ENCODE measurements around the gene AP3B1. TPM values are rescaled to one million over a fixed set of nuclear protein-coding genes. Genes with fewer than 3 reads are reported as not detected.

Gene AP3B1
- total and polyA plus RNA-seq, 2 donors (not counting 1 experiment from before 2014, with no cell fraction given): 26.8 to 58.9 TPM

DNA sequence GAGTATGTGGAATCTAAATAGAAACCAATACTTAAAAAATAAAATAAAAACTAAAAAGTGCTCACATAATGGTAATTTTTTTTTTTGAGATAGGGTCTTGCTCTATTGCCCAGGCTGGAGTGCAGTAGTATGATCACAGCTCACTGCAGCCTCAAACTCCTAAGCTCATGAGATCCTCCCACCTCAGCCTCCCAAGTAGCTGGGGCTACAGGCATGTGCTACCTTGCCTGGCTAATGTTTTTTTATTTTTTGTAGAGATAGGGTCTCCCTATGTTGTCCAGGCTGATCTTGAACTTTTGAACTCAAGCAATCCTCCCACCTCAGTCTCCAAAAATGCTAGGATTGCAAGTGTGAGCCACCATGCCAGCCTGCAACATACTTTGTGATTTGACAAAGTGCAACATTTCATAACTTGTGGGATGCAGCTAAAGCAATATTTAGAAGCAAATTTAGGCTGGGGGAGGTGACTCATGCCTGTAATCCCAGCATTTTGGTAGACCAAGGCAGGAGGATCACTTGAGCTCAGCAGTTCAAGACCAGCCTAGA lies 18.4 kb downstream of the AP3B1 start:
- intact Hi-C loops (cut with micrococcal nuclease): no loop called here
- Mint-ChIP-seq H3K9me3 (ENCODE audit: insufficient read depth) (no peaks in the 10 kb centered on the region), H3K27ac (no peak overlapping the region), H3K4me1 (peaks cover 5% of the 10 kb centered on the region), H3K4me3 (no peak overlapping the region), H3K27me3 (no peaks in the 10 kb centered on the region)
- no peak for ATAC-seq (ENCODE audit: low read depth)
- peaks cover 46% of the 10 kb centered on the region for H4K20me1 ChIP-seq (ENCODE audit: control insufficient read depth, insufficient read depth, low read length, poor library complexity, severe bottlenecking)
- ChIA-PET POLR2A (no interaction called here), CTCF (interaction anchor here (1.0 to 1.9 kb wide), 2 partner anchors 8 to 407 kb away, joined by 3 to 8 read pairs; no protein-coding TSS in a partner anchor)
- no peak overlapping the region for H3K27ac ChIP-seq (ENCODE audit: low read length in 2 of 2)
- peaks cover 70% of the 10 kb centered on the region for H3K79me2 ChIP-seq (ENCODE audit: control insufficient read depth, insufficient read depth, low read length)
- H3K9ac ChIP-seq (ENCODE audit: low read length): no peak overlapping the region
- DNase-seq: no peak
- H3K4me3 ChIP-seq (ENCODE audit: control extremely low read depth in 1 of 5, extremely low read depth in 1 of 5, insufficient read depth in 1 of 5, low read depth in 2 of 5, low read length in 4 of 5): no peak overlapping the region
- TF ChIP-seq EZH2 (IDR thresholded peaks at IDR 0.05; ENCODE audit: borderline replicate concordance, insufficient read depth, low read depth, low read length, poor library complexity, severe bottlenecking): no peak
- TF ChIP-seq, protein P1, sequence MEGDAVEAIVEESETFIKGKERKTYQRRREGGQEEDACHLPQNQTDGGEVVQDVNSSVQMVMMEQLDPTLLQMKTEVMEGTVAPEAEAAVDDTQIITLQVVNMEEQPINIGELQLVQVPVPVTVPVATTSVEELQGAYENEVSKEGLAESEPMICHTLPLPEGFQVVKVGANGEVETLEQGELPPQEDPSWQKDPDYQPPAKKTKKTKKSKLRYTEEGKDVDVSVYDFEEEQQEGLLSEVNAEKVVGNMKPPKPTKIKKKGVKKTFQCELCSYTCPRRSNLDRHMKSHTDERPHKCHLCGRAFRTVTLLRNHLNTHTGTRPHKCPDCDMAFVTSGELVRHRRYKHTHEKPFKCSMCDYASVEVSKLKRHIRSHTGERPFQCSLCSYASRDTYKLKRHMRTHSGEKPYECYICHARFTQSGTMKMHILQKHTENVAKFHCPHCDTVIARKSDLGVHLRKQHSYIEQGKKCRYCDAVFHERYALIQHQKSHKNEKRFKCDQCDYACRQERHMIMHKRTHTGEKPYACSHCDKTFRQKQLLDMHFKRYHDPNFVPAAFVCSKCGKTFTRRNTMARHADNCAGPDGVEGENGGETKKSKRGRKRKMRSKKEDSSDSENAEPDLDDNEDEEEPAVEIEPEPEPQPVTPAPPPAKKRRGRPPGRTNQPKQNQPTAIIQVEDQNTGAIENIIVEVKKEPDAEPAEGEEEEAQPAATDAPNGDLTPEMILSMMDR (IDR thresholded peaks at IDR 0.05): no peak
- H3K4me1 ChIP-seq (ENCODE audit: control insufficient read depth in 2 of 2, insufficient read depth in 2 of 2, low read length in 2 of 2): no peaks in the 10 kb centered on the region
- H3K27me3 ChIP-seq (replicated peaks in 1 of 4; ENCODE audit: control extremely low read depth in 1 of 4, control insufficient read depth in 3 of 4, insufficient read depth in 4 of 4, low read length in 3 of 4): no peaks in the 10 kb centered on the region
- H3K4me2 ChIP-seq (replicated peaks; ENCODE audit: low read depth, low read length, poor library complexity, severe bottlenecking): no peak overlapping the region
- H3K9me3 ChIP-seq (ENCODE audit: control extremely low read depth in 1 of 3, control insufficient read depth in 2 of 3, insufficient read depth in 1 of 3, low read length in 2 of 3): no peaks in the 10 kb centered on the region
- peaks cover 0 to 4% of the 10 kb centered on the region in 2 experiments for H3K36me3 ChIP-seq (replicated peaks in 1 of 2; ENCODE audit: control extremely low read depth in 1 of 2, control insufficient read depth in 1 of 2, extremely low read depth in 1 of 2, insufficient read depth in 2 of 2, low read length in 1 of 2)
- no peak overlapping the region for H2AFZ ChIP-seq (ENCODE audit: insufficient read depth, low read depth, low read length, poor library complexity, severe bottlenecking)

DNA sequence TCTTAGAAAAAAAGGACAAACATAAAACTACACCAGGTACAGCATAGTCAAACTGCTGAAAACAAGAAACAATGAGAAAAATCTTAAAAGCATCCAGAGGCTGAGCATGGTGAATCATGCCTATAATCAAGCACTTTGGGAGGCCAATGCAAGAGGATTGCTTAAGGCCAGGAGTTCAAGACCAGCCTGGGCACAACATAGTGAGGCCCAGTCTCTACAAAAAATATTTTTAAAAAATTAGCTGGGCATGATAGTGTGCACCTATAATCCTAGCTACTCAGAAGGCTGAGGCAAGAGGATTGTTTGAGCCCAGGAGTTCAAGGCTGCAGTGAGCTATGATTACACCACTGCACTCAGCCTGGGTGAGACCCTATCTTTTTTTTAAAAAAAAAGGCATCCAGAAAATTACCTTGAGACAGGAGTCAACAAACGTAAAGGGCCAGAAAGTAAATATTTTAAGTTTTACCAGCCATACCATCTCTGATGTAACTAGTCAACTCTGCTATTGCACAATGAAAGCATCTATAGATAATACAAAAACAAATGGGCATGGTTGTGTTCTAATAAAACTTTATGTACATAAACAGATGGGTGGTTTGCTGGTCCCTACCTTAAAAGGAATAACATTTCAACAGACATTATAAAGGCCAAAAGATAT lies 19.8 kb downstream of the AP3B1 start:
- intact Hi-C loops (cut with micrococcal nuclease): loop anchor here (5.0 kb wide), 1 partner anchor 1407 kb away; no protein-coding TSS in a partner anchor
- H3K36me3 ChIP-seq (replicated peaks in 1 of 2; ENCODE audit: control extremely low read depth in 1 of 2, control insufficient read depth in 1 of 2, extremely low read depth in 1 of 2, insufficient read depth in 2 of 2, low read length in 1 of 2): peaks cover 0 to 4% of the 10 kb centered on the region in 2 experiments
- TF ChIP-seq, protein P1 (IDR thresholded peaks at IDR 0.05): no peak
- TF ChIP-seq EZH2 (IDR thresholded peaks at IDR 0.05; ENCODE audit: borderline replicate concordance, insufficient read depth, low read depth, low read length, poor library complexity, severe bottlenecking): no peak
- peaks cover 5% of the 10 kb centered on the region for H3K4me1 Mint-ChIP-seq
- H2AFZ ChIP-seq (ENCODE audit: insufficient read depth, low read depth, low read length, poor library complexity, severe bottlenecking): no peak overlapping the region
- H3K79me2 ChIP-seq (ENCODE audit: control insufficient read depth, insufficient read depth, low read length): peaks cover 60% of the 10 kb centered on the region
- no peak overlapping the region for H3K4me2 ChIP-seq (replicated peaks; ENCODE audit: low read depth, low read length, poor library complexity, severe bottlenecking)
- ATAC-seq (ENCODE audit: low read depth) (no peak), DNase-seq (no peak)
- POLR2A ChIA-PET: no interaction called here
- H3K27me3 Mint-ChIP-seq: no peaks in the 10 kb centered on the region
- no peaks in the 10 kb centered on the region for H3K27me3 ChIP-seq (replicated peaks in 1 of 4; ENCODE audit: control extremely low read depth in 1 of 4, control insufficient read depth in 3 of 4, insufficient read depth in 4 of 4, low read length in 3 of 4)
- H3K9me3 ChIP-seq (ENCODE audit: control extremely low read depth in 1 of 3, control insufficient read depth in 2 of 3, insufficient read depth in 1 of 3, low read length in 2 of 3): no peaks in the 10 kb centered on the region
- no peak overlapping the region for H3K9ac ChIP-seq (ENCODE audit: low read length)
- H3K4me3 ChIP-seq (ENCODE audit: control extremely low read depth in 1 of 5, extremely low read depth in 1 of 5, insufficient read depth in 1 of 5, low read depth in 2 of 5, low read length in 4 of 5): no peak overlapping the region
- CTCF ChIA-PET: interaction anchor here (1.0 kb wide), 1 partner anchor 406 kb away, joined by 3 read pairs; no protein-coding TSS in a partner anchor
- H3K9me3 Mint-ChIP-seq (ENCODE audit: insufficient read depth): no peaks in the 10 kb centered on the region
- H3K4me1 ChIP-seq (ENCODE audit: control insufficient read depth in 2 of 2, insufficient read depth in 2 of 2, low read length in 2 of 2): no peaks in the 10 kb centered on the region
- H3K27ac ChIP-seq (ENCODE audit: low read length in 2 of 2): no peak overlapping the region
- no peak overlapping the region for H3K27ac Mint-ChIP-seq
- H4K20me1 ChIP-seq (ENCODE audit: control insufficient read depth, insufficient read depth, low read length, poor library complexity, severe bottlenecking): peaks cover 46% of the 10 kb centered on the region
- WGBS (ENCODE audit: insufficient coverage): no CpG with 5 or more reads among the region's 1 CpG
- no peak overlapping the region for H3K4me3 Mint-ChIP-seq
